Hindlimb muscle (tissue), 1 donor: ENCODE results near the gene TPRN. TPM values are rescaled to one million over a fixed set of nuclear protein-coding genes. Genes with fewer than 3 reads are reported as not detected.

ENCODE experiments used
- DNase-seq: peaks from one replicate; pipeline ENCODE4 v3.0.0-alpha.2; 2013
- polyA plus RNA-seq: library from polyadenylated mRNA; unstranded; fragments of 120-200 nt; gene quantifications from one replicate; pipeline ENCODE4 v1.2.1, GENCODE V29; 2013; ENCODE audit not compliant: insufficient read length

The TPRN gene
- polyA plus RNA-seq, 1 donor = 14.0 TPM

- no peak for DNase-seq
Observed at GRCh38 chr9:137224830-137225694, 24.5 kb upstream of the TPRN start, which contains the start of gene CYSRT1. Gene CYSRT1 (plus strand): TSS chr9:137225174. CDS start chr9:137225622, 448 bp downstream.

- DNase-seq = peak; percentile 96
Observed at GRCh38 chr9:137223078-137223970, 22.8 kb upstream of the TPRN start.

- DNase-seq = no peak
Observed at GRCh38 chr9:137222190-137223077, 21.9 kb upstream of the TPRN start, which contains the start of gene RNF208. Gene RNF208 (minus strand): TSS chr9:137222240. CDS start chr9:137221212, 1,028 bp downstream.

- DNase-seq = no peak
Observed at GRCh38 chr9:137221506-137222111, 21.1 kb upstream of the TPRN start.

- no peak for DNase-seq
Observed at GRCh38 chr9:137221095-137221505, 20.6 kb upstream of the TPRN start.

GRCh38 chr9:137220317-137221094 is 20.0 kb upstream of the TPRN start:
- no peak for DNase-seq

- no peak for DNase-seq
Observed at GRCh38 chr9:137219757-137220316, 19.3 kb upstream of the TPRN start.

GRCh38 chr9:137218754-137219271 is 18.3 kb upstream of the TPRN start:
- DNase-seq = no peak

GRCh38 chr9:137218212-137218753 is 17.7 kb upstream of the TPRN start:
- DNase-seq = no peak

- no peak for DNase-seq
Observed at GRCh38 chr9:137217276-137218211, 17.0 kb upstream of the TPRN start.

GRCh38 chr9:137216188-137216965 is 15.8 kb upstream of the TPRN start:
- DNase-seq = no peak

GRCh38 chr9:137215196-137215986 is 14.8 kb upstream of the TPRN start:
- no peak for DNase-seq

- no peak for DNase-seq
Observed at GRCh38 chr9:137214620-137215019, 14.1 kb upstream of the TPRN start.

GRCh38 chr9:137213160-137214060 is 12.9 kb upstream of the TPRN start:
- DNase-seq = no peak

GRCh38 chr9:137212520-137212919 is 12.0 kb upstream of the TPRN start:
- no peak for DNase-seq

- no peak for DNase-seq
Observed at GRCh38 chr9:137211532-137211931, 11.0 kb upstream of the TPRN start.
